Osteocyte (in vitro differentiated cells): ENCODE results near the gene FUBP1. TPM values are rescaled to one million over a fixed set of nuclear protein-coding genes. Genes with fewer than 3 reads are reported as not detected.

Experiments used
- DNase-seq: peaks from one replicate; pipeline ENCODE4 v3.0.0; 2021; ENCODE audit warnings: mixed read lengths; ENCODE audit not compliant: unreplicated experiment; ENCODE audit errors: extremely low spot score
- H3K27ac Mint-ChIP-seq: one replicate; pipeline ENCODE4 v1.8.0; 2021; ENCODE audit warnings: mild to moderate bottlenecking, mixed read lengths; ENCODE audit not compliant: unreplicated experiment
- H3K27me3 Mint-ChIP-seq: one replicate; pipeline ENCODE4 v1.8.0; 2021; ENCODE audit warnings: mixed read lengths; ENCODE audit not compliant: unreplicated experiment
- H3K36me3 Mint-ChIP-seq: one replicate; pipeline ENCODE4 v1.8.0; 2021; ENCODE audit warnings: mixed read lengths; ENCODE audit not compliant: unreplicated experiment
- H3K4me1 Mint-ChIP-seq: one replicate; pipeline ENCODE4 v1.8.0; 2021; ENCODE audit warnings: mixed read lengths; ENCODE audit not compliant: unreplicated experiment
- H3K4me3 Mint-ChIP-seq: one replicate; pipeline ENCODE4 v1.8.0; 2021; ENCODE audit warnings: mild to moderate bottlenecking, moderate library complexity, mixed read lengths; ENCODE audit not compliant: unreplicated experiment
- H3K9me3 Mint-ChIP-seq: one replicate; pipeline ENCODE4 v1.8.0; 2021; ENCODE audit warnings: mixed read lengths; ENCODE audit not compliant: unreplicated experiment
- CTCF ChIP-seq: fragments of 200-600 bp; sonication (generic); IDR thresholded peaks from 2 replicates; pipeline ENCODE4 v1.5.0; 2021; ENCODE audit warnings: antibody characterized with exemption, mild to moderate bottlenecking, moderate library complexity
- total RNA-seq: library from RNA; stranded (reverse); gene quantifications from 2 replicates; pipeline ENCODE4 v1.2.1, GENCODE V29; 2021

Gene FUBP1
- total RNA-seq, 1 donor from 2014 or later = 126 TPM

DNA sequence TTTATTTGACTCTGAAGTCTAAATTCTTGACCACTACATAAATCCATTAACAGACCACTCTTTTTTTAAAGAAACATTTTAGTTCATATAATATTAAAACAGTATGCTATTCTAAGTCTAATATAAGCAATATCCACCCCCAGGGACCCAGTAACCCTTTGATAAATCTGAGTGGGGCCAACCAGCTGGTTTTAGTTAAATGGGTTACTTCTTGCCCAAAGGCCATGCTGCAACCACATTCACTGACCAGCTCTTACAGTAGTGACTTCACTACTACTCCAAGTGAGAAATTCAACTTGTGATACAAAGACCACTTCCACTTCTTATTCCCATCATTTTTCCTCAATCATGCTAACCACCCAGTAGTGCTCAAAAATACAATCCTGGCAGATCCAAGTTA lies 20.5 kb downstream of the FUBP1 start:
- TF ChIP-seq CTCF = no peak
- H3K4me1 Mint-ChIP-seq = peaks cover 10% of the 10 kb centered on the region
- peak overlapping the region; percentile 8 for H3K27ac Mint-ChIP-seq
- H3K27me3 Mint-ChIP-seq = no peaks in the 10 kb centered on the region
- no peak overlapping the region for H3K4me3 Mint-ChIP-seq
- peaks cover 68% of the 10 kb centered on the region for H3K36me3 Mint-ChIP-seq
- no peak for DNase-seq
- H3K9me3 Mint-ChIP-seq = no peaks in the 10 kb centered on the region

DNA sequence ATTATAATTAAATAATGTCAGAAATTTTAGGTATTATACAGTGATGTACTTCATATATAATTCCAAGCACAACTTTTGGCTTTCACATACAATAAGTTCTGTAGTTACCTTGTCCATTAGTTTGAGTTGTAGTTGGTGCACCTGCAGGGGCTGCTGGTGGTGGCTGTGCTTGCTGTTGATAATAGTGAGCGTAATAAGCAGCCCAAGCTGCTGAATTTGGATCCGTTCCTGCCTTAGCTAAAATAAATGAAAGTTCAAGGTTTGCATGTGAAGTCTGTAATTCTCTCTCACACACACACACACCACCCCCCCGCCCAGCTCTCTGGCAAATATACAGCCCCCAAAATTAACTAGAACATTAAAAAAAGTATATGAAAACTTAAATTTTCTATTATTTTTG lies 22.4 kb downstream of the FUBP1 start:
- Mint-ChIP-seq H3K27me3 (no peaks in the 10 kb centered on the region), H3K4me3 (no peak overlapping the region), H3K36me3 (peaks cover 60% of the 10 kb centered on the region), H3K4me1 (peaks cover 10% of the 10 kb centered on the region), H3K27ac (no peak overlapping the region), H3K9me3 (no peaks in the 10 kb centered on the region)
- DNase-seq = no peak
- no peak for TF ChIP-seq CTCF

- no peak for TF ChIP-seq CTCF
- Mint-ChIP-seq H3K4me1 (peaks cover 10% of the 10 kb centered on the region), H3K9me3 (no peaks in the 10 kb centered on the region), H3K4me3 (no peak overlapping the region), H3K36me3 (peaks cover 56% of the 10 kb centered on the region), H3K27ac (no peak overlapping the region), H3K27me3 (no peaks in the 10 kb centered on the region)
- DNase-seq = no peak
These were observed 23.2 kb downstream of the FUBP1 start for GRCh38 chr1:77955709-77956108.

DNA sequence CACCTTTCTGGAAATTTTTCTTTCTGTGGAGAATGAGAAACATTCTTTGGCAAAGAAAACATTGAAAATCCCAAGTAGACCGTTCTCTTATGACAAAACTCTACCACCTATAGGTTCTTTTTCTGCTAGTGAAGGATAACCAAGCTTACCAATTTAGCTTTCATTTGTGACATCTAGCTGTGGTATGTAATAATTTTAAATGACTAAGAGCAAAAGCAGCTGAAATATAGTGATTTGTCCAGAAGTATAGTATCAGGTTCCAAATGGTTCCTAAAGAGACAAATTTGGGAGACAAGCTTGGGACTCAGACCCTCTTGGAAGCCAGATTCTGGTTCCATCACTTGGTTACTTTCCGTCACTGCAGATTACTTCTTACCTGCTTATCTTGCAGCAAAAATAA lies 24.4 kb downstream of the FUBP1 start:
- no peak overlapping the region for H3K27ac Mint-ChIP-seq
- no peak overlapping the region for H3K4me3 Mint-ChIP-seq
- DNase-seq = no peak
- peaks cover 12% of the 10 kb centered on the region for H3K4me1 Mint-ChIP-seq
- H3K36me3 Mint-ChIP-seq = peaks cover 45% of the 10 kb centered on the region
- no peak for TF ChIP-seq CTCF
- no peaks in the 10 kb centered on the region for H3K9me3 Mint-ChIP-seq
- no peaks in the 10 kb centered on the region for H3K27me3 Mint-ChIP-seq

GRCh38 chr1:77953907-77954306 lies 25.0 kb downstream of the FUBP1 start:
- Mint-ChIP-seq H3K27ac (no peak overlapping the region), H3K27me3 (no peaks in the 10 kb centered on the region), H3K36me3 (peaks cover 43% of the 10 kb centered on the region), H3K9me3 (no peaks in the 10 kb centered on the region), H3K4me3 (no peak overlapping the region), H3K4me1 (peaks cover 16% of the 10 kb centered on the region)
- DNase-seq = no peak
- no peak for TF ChIP-seq CTCF
